ENCODE data around the gene ITGB5.

GRCh38 chr3:124764746-124765145 is 122.4 kb downstream of the ITGB5 start:
- TF ChIP-seq CTCF (IDR thresholded peaks at IDR 0.05; ENCODE audit: poor library complexity) (no peak), EZH2 (IDR thresholded peaks at IDR 0.05; ENCODE audit: borderline replicate concordance) (no peak)

All from hepatocyte (in vitro differentiated cells).